ENCODE data around the gene TANC1.

- TF ChIP-seq EP300 (conservative IDR thresholded peaks at IDR 0.05; ENCODE audit: poor library complexity, severe bottlenecking) = no peak
- TF ChIP-seq, protein P1, sequence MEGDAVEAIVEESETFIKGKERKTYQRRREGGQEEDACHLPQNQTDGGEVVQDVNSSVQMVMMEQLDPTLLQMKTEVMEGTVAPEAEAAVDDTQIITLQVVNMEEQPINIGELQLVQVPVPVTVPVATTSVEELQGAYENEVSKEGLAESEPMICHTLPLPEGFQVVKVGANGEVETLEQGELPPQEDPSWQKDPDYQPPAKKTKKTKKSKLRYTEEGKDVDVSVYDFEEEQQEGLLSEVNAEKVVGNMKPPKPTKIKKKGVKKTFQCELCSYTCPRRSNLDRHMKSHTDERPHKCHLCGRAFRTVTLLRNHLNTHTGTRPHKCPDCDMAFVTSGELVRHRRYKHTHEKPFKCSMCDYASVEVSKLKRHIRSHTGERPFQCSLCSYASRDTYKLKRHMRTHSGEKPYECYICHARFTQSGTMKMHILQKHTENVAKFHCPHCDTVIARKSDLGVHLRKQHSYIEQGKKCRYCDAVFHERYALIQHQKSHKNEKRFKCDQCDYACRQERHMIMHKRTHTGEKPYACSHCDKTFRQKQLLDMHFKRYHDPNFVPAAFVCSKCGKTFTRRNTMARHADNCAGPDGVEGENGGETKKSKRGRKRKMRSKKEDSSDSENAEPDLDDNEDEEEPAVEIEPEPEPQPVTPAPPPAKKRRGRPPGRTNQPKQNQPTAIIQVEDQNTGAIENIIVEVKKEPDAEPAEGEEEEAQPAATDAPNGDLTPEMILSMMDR (IDR thresholded peaks at IDR 0.05; ENCODE audit: poor library complexity, severe bottlenecking) = no peak
- no peak for TF ChIP-seq MXI1 (conservative IDR thresholded peaks at IDR 0.05; ENCODE audit: poor library complexity, severe bottlenecking)
- TF ChIP-seq EZH2 (IDR thresholded peaks at IDR 0.05; ENCODE audit: borderline replicate concordance, insufficient read depth, low read length, poor library complexity, severe bottlenecking) = no peak
- no peak for TF ChIP-seq POLR2AphosphoS5 (IDR thresholded peaks at IDR 0.05)
- no peak for TF ChIP-seq RAD21 (conservative IDR thresholded peaks at IDR 0.05)
- TF ChIP-seq TAF1 (IDR thresholded peaks at IDR 0.05; ENCODE audit: low read depth) = no peak
- TF ChIP-seq, protein P2, sequence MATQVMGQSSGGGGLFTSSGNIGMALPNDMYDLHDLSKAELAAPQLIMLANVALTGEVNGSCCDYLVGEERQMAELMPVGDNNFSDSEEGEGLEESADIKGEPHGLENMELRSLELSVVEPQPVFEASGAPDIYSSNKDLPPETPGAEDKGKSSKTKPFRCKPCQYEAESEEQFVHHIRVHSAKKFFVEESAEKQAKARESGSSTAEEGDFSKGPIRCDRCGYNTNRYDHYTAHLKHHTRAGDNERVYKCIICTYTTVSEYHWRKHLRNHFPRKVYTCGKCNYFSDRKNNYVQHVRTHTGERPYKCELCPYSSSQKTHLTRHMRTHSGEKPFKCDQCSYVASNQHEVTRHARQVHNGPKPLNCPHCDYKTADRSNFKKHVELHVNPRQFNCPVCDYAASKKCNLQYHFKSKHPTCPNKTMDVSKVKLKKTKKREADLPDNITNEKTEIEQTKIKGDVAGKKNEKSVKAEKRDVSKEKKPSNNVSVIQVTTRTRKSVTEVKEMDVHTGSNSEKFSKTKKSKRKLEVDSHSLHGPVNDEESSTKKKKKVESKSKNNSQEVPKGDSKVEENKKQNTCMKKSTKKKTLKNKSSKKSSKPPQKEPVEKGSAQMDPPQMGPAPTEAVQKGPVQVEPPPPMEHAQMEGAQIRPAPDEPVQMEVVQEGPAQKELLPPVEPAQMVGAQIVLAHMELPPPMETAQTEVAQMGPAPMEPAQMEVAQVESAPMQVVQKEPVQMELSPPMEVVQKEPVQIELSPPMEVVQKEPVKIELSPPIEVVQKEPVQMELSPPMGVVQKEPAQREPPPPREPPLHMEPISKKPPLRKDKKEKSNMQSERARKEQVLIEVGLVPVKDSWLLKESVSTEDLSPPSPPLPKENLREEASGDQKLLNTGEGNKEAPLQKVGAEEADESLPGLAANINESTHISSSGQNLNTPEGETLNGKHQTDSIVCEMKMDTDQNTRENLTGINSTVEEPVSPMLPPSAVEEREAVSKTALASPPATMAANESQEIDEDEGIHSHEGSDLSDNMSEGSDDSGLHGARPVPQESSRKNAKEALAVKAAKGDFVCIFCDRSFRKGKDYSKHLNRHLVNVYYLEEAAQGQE (IDR thresholded peaks at IDR 0.05; ENCODE audit: borderline replicate concordance) = no peak
These were observed 98.2 kb downstream of the TANC1 start for GRCh38 chr2:159066541-159067156.

Data from neural cell (in vitro differentiated cells).